Prostate gland (tissue), 2 donors: Measurements from ENCODE around the gene BCL2L2. TPM values are rescaled to one million over a fixed set of nuclear protein-coding genes. Genes with fewer than 3 reads are reported as not detected.

Source experiments
- DNase-seq: peaks from one replicate; pipeline ENCODE4 v3.0.0-alpha.2; 2019; ENCODE audit warnings: low spot score
- H3K27ac ChIP-seq, 2 donors: fragments of 200-600 bp; sonication (generic); 2 replicates each; pipeline ENCODE4 v1.5.1; 2017 to 2019
- H3K27me3 ChIP-seq: fragments of 200-600 bp; sonication (generic); replicated peaks from 2 replicates; pipeline ENCODE4 v1.5.1; 2019; ENCODE audit not compliant: insufficient read depth
- H3K36me3 ChIP-seq, 2 donors: fragments of 200-600 bp; sonication (generic); 1 replicate in 1 of 2; 2 replicates in 1 of 2; pipeline versions ENCODE4 v1.5.1 to v1.8.1; 2017 to 2019
- H3K4me1 ChIP-seq: fragments of 200-600 bp; sonication (generic); replicated peaks from 2 replicates; pipeline ENCODE4 v1.5.1; 2019
- H3K4me3 ChIP-seq, 2 donors: fragments of 200-600 bp; sonication (generic); 2 replicates each; pipeline ENCODE4 v1.5.1; 2017 to 2019
- H3K9me3 ChIP-seq: fragments of 200-600 bp; sonication (generic); 2 replicates; pipeline ENCODE4 v1.5.1; 2017
- CTCF ChIP-seq, 4 experiments: fragments of 200-600 bp in 2 of 4; fragments of 450-650 bp in 2 of 4; sonication (generic) in 2 of 4; IDR thresholded peaks; 1 replicate in 3 of 4; 2 replicates in 1 of 4; pipeline ENCODE4 v1.5.1; 2016 to 2019; ENCODE audit warnings: antibody characterized with exemption in 4 of 4, mild to moderate bottlenecking in 2 of 4, moderate library complexity in 2 of 4
- POLR2A ChIP-seq: fragments of 450-650 bp; IDR thresholded peaks from one replicate; pipeline ENCODE4 v1.6.1; 2016; ENCODE audit warnings: antibody characterized with exemption, mild to moderate bottlenecking
- POLR2AphosphoS5 ChIP-seq: sonication (generic); formaldehyde crosslinking; IDR thresholded peaks from one replicate; pipeline ENCODE4 v1.6.1; 2017; ENCODE audit warnings: antibody characterized with exemption
- WGBS: methylation state at CpG from one replicate; pipeline ENCODE4 v1.1.5; 2018; 5-methylcytosine and 5-hydroxymethylcytosine counted together
- intact Hi-C: fragments of 100-400 bp; cut with DNase I; formaldehyde crosslinking; loops from one replicate; pipeline ENCODE4 v1.14.2; 2022
- total RNA-seq, 2 donors: library from RNA; depleted of rRNA; stranded (reverse); fragments of >200 nt; gene quantifications; one replicate each; pipeline ENCODE4 v1.1.0, GENCODE V29; 2016

The BCL2L2 gene
- total RNA-seq, 2 donors from 2014 or later = 45.4 to 87.3 TPM

DNA sequence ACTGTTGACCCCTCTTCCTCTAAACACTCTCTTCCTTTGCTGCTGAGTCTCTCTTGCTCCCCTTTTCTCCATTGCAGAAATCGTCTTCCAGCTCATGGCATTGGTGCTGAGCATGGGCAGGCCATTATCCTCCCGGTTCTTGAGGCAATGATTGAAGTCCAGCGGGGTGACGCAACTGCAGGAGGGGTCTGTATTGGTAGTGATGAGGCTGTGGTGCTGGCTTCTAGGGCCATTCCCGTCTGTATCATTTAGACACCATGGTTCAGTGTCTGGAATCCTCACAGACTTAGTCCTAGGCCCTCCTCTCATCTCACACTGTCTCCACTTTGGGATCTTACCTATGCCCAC lies 46.8 kb downstream of the BCL2L2 start:
- H3K36me3 ChIP-seq = no peaks in the 10 kb centered on the region
- WGBS = 76% methylated on average over 5 of the region's 5 CpGs
- no peak overlapping the region for H3K4me3 ChIP-seq
- TF ChIP-seq POLR2AphosphoS5 = no peak
- TF ChIP-seq CTCF (IDR thresholded peaks at IDR 0.05) = no peak
- no peak for TF ChIP-seq POLR2A
- H3K27ac ChIP-seq = peak overlapping the region; percentile 81 to 85
- H3K4me1 ChIP-seq = no peaks in the 10 kb centered on the region
- H3K9me3 ChIP-seq = no peaks in the 10 kb centered on the region
- H3K27me3 ChIP-seq = no peaks in the 10 kb centered on the region
- no peak for DNase-seq
- intact Hi-C loops = no loop called here

DNA sequence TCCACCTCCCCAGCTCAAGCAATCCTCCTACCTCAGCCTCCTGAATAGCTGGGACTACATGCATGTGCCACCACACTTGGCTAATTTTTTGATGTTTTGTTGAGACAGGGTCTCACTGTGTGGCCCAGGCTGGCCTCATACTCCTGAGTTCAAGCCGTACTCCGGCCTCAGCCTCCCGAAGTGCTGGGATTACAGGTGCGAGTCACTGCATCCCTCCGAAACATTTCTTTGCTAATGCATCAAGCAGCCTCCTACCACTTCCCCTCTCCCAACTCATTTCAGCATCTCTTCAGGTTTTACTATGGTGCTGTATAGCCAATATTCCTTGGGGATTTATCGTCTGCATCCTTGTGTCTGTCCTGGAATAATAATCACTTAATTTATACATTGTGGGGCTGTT lies 48.4 kb downstream of the BCL2L2 start:
- 88% methylated on average over 6 of the region's 6 CpGs for WGBS
- H3K4me1 ChIP-seq = no peaks in the 10 kb centered on the region
- no peak for DNase-seq
- H3K36me3 ChIP-seq = peaks cover 0 to 4% of the 10 kb centered on the region in 2 donors
- no peak overlapping the region for H3K27ac ChIP-seq
- H3K27me3 ChIP-seq = no peaks in the 10 kb centered on the region
- H3K9me3 ChIP-seq = no peaks in the 10 kb centered on the region
- intact Hi-C loops = no loop called here
- TF ChIP-seq CTCF (IDR thresholded peaks at IDR 0.05) = no peak
- no peak for TF ChIP-seq POLR2AphosphoS5
- no peak for TF ChIP-seq POLR2A
- H3K4me3 ChIP-seq = no peak overlapping the region

DNA sequence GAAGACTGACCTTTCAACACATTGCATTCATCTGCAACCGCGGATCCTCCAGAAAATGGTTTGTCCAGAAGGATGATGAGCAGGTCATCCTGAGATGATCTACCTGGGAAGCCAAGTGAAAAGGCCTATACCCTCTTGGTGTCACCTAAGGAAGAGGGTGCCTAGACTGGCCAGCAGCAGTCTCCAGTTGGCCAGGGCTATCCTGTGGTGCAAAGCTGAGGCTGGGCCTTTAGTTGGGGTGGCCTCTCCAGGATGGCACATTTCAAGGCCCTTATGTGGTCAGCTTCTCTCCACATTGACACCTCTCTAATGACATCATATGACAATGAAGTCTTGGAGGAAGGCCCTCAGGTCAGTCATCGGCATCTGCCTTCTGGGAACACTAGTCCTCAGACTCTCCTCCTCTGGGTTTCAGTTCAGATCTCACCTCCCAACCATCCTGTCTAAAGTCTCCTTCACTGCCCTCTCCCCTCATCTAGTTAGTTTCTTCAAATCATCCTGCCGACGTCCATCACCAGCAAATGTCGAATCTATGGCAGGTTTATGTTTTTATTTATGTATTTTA lies 49.3 kb downstream of the BCL2L2 start:
- Histone ChIP-seq H3K4me3 (no peak overlapping the region), H3K27me3 (no peaks in the 10 kb centered on the region), H3K4me1 (peaks cover 4% of the 10 kb centered on the region), H3K36me3 (peaks cover 0 to 5% of the 10 kb centered on the region in 2 donors), H3K9me3 (no peaks in the 10 kb centered on the region), H3K27ac (no peak overlapping the region)
- WGBS = 78% methylated on average over 6 of the region's 6 CpGs
- no peak for DNase-seq
- intact Hi-C loops = no loop called here
- TF ChIP-seq POLR2AphosphoS5 (no peak), CTCF (IDR thresholded peaks at IDR 0.05) (no peak), POLR2A (no peak)

GRCh38 chr14:23356662-23357061 lies 50.0 kb downstream of the BCL2L2 start:
- TF ChIP-seq POLR2AphosphoS5 (no peak), CTCF (IDR thresholded peaks at IDR 0.05) (no peak), POLR2A (no peak)
- Histone ChIP-seq H3K4me3 (no peak overlapping the region), H3K27ac (no peak overlapping the region), H3K9me3 (no peaks in the 10 kb centered on the region), H3K4me1 (peaks cover 4% of the 10 kb centered on the region), H3K27me3 (no peaks in the 10 kb centered on the region), H3K36me3 (peaks cover 0 to 5% of the 10 kb centered on the region in 2 donors)
- 88% methylated on average over 4 of the region's 4 CpGs for WGBS
- intact Hi-C loops = no loop called here
- DNase-seq = no peak

GRCh38 chr14:23357261-23357660 lies 50.6 kb downstream of the BCL2L2 start:
- no peak for TF ChIP-seq POLR2A
- no peak for TF ChIP-seq CTCF (IDR thresholded peaks at IDR 0.05)
- no peak for TF ChIP-seq POLR2AphosphoS5
- Histone ChIP-seq H3K4me1 (peaks cover 10% of the 10 kb centered on the region), H3K36me3 (peaks cover 0 to 5% of the 10 kb centered on the region in 2 donors), H3K4me3 (no peak overlapping the region), H3K27ac (no peak overlapping the region), H3K27me3 (no peaks in the 10 kb centered on the region), H3K9me3 (no peaks in the 10 kb centered on the region)
- DNase-seq = no peak
- 82% methylated on average over 7 of the region's 8 CpGs for WGBS
- intact Hi-C loops = no loop called here
